Ishikawa (cell line): Measurements from ENCODE around the gene LGI1.

Experiments used
- CEBPB ChIP-seq: IDR thresholded peaks from 2 replicates; pipeline ENCODE4 v1.6.1; 2012
- EP300 ChIP-seq: IDR thresholded peaks from 2 replicates; pipeline ENCODE4 v1.6.1; 2012; ENCODE audit warnings: borderline replicate concordance
- NFIC ChIP-seq: IDR thresholded peaks from 2 replicates; pipeline ENCODE4 v1.6.1; 2012
- RAD21 ChIP-seq: IDR thresholded peaks from 2 replicates; pipeline ENCODE4 v1.6.1; 2012; ENCODE audit warnings: low read depth
- TAF1 ChIP-seq: IDR thresholded peaks from 2 replicates; pipeline ENCODE4 v1.6.1; 2012; ENCODE audit warnings: low read depth, mild to moderate bottlenecking
- TCF12 ChIP-seq: IDR thresholded peaks from 2 replicates; pipeline ENCODE4 v1.6.1; 2012; ENCODE audit warnings: low read depth
- TEAD4 ChIP-seq: IDR thresholded peaks from 2 replicates; pipeline ENCODE4 v1.6.1; 2012
- YY1 ChIP-seq: IDR thresholded peaks from 2 replicates; pipeline ENCODE4 v1.6.1; 2012; ENCODE audit warnings: low read depth
- ZBTB7A ChIP-seq: IDR thresholded peaks from 2 replicates; pipeline ENCODE4 v1.6.1; 2012; ENCODE audit warnings: low read depth
- TF ChIP-seq, protein P1 (sequence below): IDR thresholded peaks from 2 replicates; pipeline ENCODE4 v1.6.1; 2012
- TF ChIP-seq, protein P2 (sequence below): IDR thresholded peaks from 2 replicates; pipeline ENCODE4 v1.6.1; 2012; ENCODE audit warnings: low read depth, mild to moderate bottlenecking

DNA sequence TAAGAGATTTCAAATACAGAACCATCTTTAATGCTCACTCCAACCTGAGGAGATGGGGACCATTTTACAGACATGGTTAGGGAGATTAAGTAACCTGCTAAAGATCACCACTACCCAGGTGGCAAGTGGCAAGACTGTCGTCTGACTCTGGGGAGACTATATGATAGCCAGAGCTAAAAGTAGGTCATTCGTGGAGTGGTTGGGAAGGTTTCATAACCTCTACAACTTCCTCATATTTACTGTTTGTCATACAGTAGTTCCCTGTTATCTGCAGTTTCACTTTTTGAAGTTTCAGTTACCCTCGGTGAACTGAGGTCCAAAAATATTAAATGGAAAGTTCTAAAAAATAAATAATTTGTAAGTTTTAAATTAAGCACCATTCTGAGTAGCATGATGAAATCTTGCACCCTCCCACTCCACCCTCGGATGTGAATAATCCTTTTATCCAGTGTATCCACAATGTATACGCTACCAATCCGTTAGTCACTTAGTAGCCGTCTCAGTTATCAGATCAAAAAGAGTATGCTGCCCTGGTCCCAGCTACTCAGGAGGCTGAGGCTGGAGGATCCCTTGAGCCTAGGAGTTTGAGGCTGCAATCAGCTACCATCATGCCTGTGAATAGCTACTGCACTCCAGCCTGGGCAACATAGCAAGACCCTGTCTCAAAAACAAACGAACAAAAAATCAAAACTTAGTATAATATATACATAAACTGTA is 14.9 kb upstream of the LGI1 start:
- TF ChIP-seq EP300 (no peak), ZBTB7A (no peak), TAF1 (no peak), YY1 (no peak), TCF12 (no peak), NFIC (no peak), CEBPB (no peak), RAD21 (no peak), TEAD4 (no peak)
- TF ChIP-seq, protein P1, sequence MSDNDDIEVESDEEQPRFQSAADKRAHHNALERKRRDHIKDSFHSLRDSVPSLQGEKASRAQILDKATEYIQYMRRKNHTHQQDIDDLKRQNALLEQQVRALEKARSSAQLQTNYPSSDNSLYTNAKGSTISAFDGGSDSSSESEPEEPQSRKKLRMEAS: no peak
- TF ChIP-seq, protein P2, sequence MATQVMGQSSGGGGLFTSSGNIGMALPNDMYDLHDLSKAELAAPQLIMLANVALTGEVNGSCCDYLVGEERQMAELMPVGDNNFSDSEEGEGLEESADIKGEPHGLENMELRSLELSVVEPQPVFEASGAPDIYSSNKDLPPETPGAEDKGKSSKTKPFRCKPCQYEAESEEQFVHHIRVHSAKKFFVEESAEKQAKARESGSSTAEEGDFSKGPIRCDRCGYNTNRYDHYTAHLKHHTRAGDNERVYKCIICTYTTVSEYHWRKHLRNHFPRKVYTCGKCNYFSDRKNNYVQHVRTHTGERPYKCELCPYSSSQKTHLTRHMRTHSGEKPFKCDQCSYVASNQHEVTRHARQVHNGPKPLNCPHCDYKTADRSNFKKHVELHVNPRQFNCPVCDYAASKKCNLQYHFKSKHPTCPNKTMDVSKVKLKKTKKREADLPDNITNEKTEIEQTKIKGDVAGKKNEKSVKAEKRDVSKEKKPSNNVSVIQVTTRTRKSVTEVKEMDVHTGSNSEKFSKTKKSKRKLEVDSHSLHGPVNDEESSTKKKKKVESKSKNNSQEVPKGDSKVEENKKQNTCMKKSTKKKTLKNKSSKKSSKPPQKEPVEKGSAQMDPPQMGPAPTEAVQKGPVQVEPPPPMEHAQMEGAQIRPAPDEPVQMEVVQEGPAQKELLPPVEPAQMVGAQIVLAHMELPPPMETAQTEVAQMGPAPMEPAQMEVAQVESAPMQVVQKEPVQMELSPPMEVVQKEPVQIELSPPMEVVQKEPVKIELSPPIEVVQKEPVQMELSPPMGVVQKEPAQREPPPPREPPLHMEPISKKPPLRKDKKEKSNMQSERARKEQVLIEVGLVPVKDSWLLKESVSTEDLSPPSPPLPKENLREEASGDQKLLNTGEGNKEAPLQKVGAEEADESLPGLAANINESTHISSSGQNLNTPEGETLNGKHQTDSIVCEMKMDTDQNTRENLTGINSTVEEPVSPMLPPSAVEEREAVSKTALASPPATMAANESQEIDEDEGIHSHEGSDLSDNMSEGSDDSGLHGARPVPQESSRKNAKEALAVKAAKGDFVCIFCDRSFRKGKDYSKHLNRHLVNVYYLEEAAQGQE: no peak
